CD4-positive, alpha-beta T cell treated with Interferon alpha-2 for 1 hour (primary cell): Measurements from ENCODE around the gene LLCFC1.

Source experiments
- DNase-seq, 2 donors: peaks; one replicate each; pipeline ENCODE4 v3.0.0-alpha.2; 2020 to 2022

The LLCFC1 gene

GRCh38 chr7:142939226-142939910 lies at the start of gene LLCFC1:
TSS of gene LLCFC1 (plus strand) at chr7:142939484. CDS start at chr7:142939622, 138 bp downstream.
- DNase-seq, result peak in 1 of 2 donors; percentile 23

GRCh38 chr7:142889816-142890215 lies 49.5 kb upstream of the LLCFC1 start:
- no peak for DNase-seq

- no peak for DNase-seq
Measured at GRCh38 chr7:142890874-142891485, 48.3 kb upstream of the LLCFC1 start.

- no peak for DNase-seq
Measured at GRCh38 chr7:142891490-142892082, 47.7 kb upstream of the LLCFC1 start.

GRCh38 chr7:142892951-142893350 lies 46.3 kb upstream of the LLCFC1 start:
- DNase-seq, result no peak

GRCh38 chr7:142894112-142894984 lies 44.9 kb upstream of the LLCFC1 start:
- DNase-seq, result no peak

GRCh38 chr7:142894985-142895593 lies 44.2 kb upstream of the LLCFC1 start:
- DNase-seq, result no peak

- DNase-seq, result no peak
Measured at GRCh38 chr7:142896151-142896550, 43.1 kb upstream of the LLCFC1 start.

GRCh38 chr7:142896741-142897379 lies 42.4 kb upstream of the LLCFC1 start:
- no peak for DNase-seq

GRCh38 chr7:142897691-142898090 lies 41.6 kb upstream of the LLCFC1 start:
- DNase-seq, result no peak

GRCh38 chr7:142898377-142899170 lies 40.7 kb upstream of the LLCFC1 start:
- no peak for DNase-seq

- DNase-seq, result no peak
Measured at GRCh38 chr7:142899661-142900060, 39.6 kb upstream of the LLCFC1 start.

- no peak for DNase-seq
Measured at GRCh38 chr7:142901426-142902259, 37.6 kb upstream of the LLCFC1 start.

- no peak for DNase-seq
Measured at GRCh38 chr7:142904128-142904527, 35.2 kb upstream of the LLCFC1 start.

GRCh38 chr7:142905759-142906158 lies 33.5 kb upstream of the LLCFC1 start:
- DNase-seq, result no peak

GRCh38 chr7:142906643-142907042 lies 32.6 kb upstream of the LLCFC1 start:
- no peak for DNase-seq

- no peak for DNase-seq
Measured at GRCh38 chr7:142908290-142908689, 31.0 kb upstream of the LLCFC1 start.

- DNase-seq, result no peak
Measured at GRCh38 chr7:142908921-142909890, 30.1 kb upstream of the LLCFC1 start.

- DNase-seq, result no peak
Measured at GRCh38 chr7:142910031-142910433, 29.3 kb upstream of the LLCFC1 start.
